CD4-positive, CD25-positive, alpha-beta regulatory T cell (primary cell): ENCODE measurements around the gene RGS17. TPM values are rescaled to one million over a fixed set of nuclear protein-coding genes. Genes with fewer than 3 reads are reported as not detected.

Experiments used
- polyA plus RNA-seq, 4 donors: library from polyadenylated mRNA; unstranded; fragments of 300-500 nt; fragmentation: Illumina TruSeq; gene quantifications; one replicate each; pipeline ENCODE4 v1.2.3, GENCODE V29; 2021
- total RNA-seq: library from RNA; stranded (reverse); gene quantifications from one replicate; pipeline ENCODE4 v1.2.3, GENCODE V29; 2022

Gene RGS17
- total and polyA plus RNA-seq, 5 donors from 2014 or later, result 0.03 TPM; not detected in 4

Other genes with a start within 250 kb of the RGS17 start
- gene FBXO5, start 148.2 kb downstream of the RGS17 start, total RNA-seq, result 7.9 TPM
- gene FBXO5, start 148.2 kb downstream of the RGS17 start, polyA plus RNA-seq, result 1 to 10 TPM; 5.6 to 9.2 (median 7.7) TPM
- gene MTRF1L, start 128.6 kb downstream of the RGS17 start, total RNA-seq, result 17.2 TPM
- 10 to 100 TPM in 2 of 4 donors, 1 to 10 TPM in 2; 7.6 to 12.0 (median 9.2) TPM for gene MTRF1L, start 128.6 kb downstream of the RGS17 start, polyA plus RNA-seq